Epithelial cell of proximal tubule (primary cell): ENCODE data around the gene CA4. TPM values are rescaled to one million over a fixed set of nuclear protein-coding genes. Genes with fewer than 3 reads are reported as not detected.

Experiments used
- DNase-seq: peaks from one replicate; pipeline ENCODE4 v3.0.0-alpha.2; 2011; ENCODE audit warnings: low read depth
- H3K4me3 ChIP-seq: 2 replicates; pipeline ENCODE4 v1.5.1; 2011; ENCODE audit warnings: low read depth, mild to moderate bottlenecking, low read length
- total RNA-seq: library from RNA; depleted of rRNA; stranded (reverse); fragments of >200 nt; gene quantifications from 2 replicates; pipeline ENCODE4 v1.2.3, GENCODE V29; 2015
- TF ChIP-seq, protein P1 (sequence below): conservative IDR thresholded peaks from 2 replicates; pipeline ENCODE4 v1.5.1; 2012; ENCODE audit warnings: low read depth, mild to moderate bottlenecking, low read length

The CA4 gene
- total RNA-seq, 1 donor from 2014 or later = not detected

DNA sequence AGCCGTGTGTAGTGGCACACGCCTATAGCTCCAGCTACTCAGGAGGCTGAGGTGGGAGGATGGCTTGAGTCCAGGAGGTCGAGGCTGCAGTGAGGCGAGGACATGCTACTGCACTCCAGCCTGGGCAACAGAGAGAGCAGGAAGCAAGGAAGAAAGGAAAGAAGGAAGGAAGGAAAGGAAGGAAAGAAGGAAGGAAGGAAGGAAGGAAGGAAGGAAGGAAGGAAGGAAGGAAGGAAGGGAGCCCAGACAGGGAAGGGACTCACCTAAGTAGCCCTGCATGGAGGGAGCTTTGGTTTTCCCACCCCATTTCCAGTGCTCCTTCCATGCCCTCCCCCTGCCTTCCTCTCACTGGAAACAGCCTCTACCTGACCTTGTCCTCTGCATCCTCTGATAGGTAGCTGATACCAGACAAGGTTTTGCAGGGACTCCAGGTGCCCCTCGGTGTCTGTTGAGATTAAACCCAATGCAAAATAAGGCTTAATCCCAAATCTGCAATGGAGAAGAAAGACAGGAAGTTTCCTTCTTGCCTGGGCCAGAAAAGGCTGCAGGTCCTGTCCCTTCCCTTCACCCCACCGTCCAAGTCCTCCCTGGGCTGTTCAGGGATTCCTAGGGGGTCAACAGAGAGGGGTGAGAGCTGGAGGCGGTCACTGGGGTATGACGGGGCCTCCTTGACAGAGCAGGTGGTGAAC, 21.5 kb upstream of the CA4 start:
- DNase-seq = no peak
- TF ChIP-seq, protein P1, sequence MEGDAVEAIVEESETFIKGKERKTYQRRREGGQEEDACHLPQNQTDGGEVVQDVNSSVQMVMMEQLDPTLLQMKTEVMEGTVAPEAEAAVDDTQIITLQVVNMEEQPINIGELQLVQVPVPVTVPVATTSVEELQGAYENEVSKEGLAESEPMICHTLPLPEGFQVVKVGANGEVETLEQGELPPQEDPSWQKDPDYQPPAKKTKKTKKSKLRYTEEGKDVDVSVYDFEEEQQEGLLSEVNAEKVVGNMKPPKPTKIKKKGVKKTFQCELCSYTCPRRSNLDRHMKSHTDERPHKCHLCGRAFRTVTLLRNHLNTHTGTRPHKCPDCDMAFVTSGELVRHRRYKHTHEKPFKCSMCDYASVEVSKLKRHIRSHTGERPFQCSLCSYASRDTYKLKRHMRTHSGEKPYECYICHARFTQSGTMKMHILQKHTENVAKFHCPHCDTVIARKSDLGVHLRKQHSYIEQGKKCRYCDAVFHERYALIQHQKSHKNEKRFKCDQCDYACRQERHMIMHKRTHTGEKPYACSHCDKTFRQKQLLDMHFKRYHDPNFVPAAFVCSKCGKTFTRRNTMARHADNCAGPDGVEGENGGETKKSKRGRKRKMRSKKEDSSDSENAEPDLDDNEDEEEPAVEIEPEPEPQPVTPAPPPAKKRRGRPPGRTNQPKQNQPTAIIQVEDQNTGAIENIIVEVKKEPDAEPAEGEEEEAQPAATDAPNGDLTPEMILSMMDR = no peak
- H3K4me3 ChIP-seq = no peak overlapping the region

DNA sequence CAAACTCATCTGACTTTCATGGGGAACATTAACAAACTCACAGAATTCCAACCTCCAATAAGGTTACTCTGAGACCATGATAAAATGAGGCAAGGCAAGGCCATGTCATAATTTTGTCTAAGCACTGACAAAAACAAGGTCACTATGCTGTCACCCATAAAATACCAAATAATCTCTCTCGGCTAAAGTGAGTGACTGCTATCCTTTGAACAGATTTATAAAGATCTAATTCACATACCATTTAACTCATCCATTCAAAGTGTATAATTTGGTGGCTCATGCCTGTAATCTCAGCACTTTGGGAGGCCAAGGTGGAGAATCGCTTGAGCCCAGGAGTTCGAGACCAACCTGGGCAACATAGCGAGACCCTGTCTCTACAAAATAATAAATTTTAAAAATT, 20.6 kb upstream of the CA4 start:
- DNase-seq = no peak
- TF ChIP-seq, protein P1 = no peak
- H3K4me3 ChIP-seq = no peak overlapping the region

DNA sequence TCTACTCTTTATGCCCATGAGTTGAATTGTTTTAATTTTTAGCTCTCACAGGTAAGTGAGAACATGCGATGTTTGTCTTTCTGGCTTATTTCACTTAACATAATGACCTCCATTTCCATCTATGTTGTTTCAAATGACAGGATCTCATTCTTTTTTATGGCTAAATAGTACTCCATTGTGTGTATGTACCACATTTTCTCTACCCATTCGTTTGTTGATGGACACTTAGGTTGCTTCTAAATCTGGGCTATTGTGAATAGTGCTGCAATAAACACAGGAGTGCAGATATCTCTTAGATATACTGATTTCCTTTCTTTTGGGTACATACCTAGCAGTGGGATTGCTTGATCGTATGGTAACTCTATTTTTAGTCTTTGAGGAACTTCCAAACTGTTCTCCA, 19.3 kb upstream of the CA4 start:
- no peak for DNase-seq
- TF ChIP-seq, protein P1 = no peak
- no peak overlapping the region for H3K4me3 ChIP-seq

DNA sequence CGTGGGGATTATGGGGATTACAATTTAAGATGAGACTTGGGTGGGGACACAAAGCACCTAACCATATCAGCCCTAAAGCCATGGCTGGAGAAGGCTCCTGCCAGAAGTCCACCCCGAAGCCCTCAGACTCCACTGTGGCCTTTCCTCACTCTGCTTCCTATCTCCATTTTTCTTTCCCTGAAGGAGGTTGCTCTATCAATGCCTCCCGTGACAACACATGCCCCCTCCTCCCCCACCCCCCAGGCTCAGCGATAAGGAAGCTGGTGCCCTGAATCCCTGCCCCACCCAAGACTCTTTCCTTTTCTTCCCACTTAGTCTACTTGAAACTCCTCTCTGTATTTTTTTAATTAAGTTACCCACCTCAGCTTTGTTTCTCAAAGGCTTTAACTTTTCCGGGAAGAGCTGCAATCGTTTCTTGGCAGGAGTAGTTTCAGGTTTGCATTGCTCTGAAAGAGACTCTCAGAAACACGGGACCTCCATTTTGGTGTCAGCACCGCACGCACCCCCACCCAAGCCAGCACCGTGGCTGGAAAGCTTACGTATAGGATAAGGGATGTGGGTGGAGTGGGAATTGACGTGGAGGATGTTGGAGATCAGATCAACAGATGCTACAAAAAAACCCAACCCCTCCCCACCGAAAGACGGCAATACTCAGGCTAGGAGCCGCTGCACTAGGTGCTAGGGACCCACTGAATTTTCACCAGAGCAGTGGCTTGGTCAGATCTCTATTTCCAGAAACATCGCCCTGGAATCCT, 15.2 kb upstream of the CA4 start:
- peak overlapping the region; percentile 77 for H3K4me3 ChIP-seq
- no peak for DNase-seq
- TF ChIP-seq, protein P1 = no peak

DNA sequence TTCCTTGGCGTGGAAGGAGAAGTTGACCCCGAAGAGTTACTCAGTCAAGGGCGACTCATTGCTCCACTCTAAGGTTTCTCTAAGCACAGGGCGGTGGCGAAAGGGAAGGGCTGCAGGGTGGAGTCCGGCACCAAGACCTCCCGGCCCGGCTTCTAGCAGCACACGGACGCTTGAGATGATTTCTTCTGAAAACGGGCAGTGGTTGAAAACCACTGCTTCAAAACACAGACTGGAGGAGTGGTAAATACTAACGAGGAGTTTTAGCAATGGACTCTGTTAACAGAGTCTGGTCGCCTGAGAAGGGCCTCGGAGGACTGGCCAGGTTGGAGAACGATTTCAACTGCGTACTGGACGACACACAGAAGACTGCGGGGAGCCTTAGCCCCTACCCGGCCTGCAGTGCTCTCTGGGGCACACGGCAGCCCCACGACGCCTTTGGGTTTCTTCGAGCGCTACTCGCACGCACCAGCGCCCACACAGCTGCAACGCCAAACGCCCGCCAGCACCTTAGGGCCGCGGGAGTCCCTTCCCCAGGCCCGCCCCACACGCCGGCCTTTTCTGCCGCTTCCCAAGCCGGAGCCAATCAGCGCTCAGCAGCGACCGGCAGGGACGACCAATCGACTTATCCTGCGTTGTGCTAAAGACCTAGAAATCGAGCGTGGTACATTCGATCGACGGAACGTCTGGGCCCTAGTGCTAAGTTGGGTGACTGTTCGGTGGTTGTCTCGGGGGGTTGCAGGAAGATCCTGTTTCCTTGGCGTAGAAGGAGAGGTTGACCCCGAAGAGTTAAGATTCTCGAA, 14.4 kb upstream of the CA4 start:
- peak overlapping the region; percentile 77 for H3K4me3 ChIP-seq
- DNase-seq = no peak
- TF ChIP-seq, protein P1 = no peak

DNA sequence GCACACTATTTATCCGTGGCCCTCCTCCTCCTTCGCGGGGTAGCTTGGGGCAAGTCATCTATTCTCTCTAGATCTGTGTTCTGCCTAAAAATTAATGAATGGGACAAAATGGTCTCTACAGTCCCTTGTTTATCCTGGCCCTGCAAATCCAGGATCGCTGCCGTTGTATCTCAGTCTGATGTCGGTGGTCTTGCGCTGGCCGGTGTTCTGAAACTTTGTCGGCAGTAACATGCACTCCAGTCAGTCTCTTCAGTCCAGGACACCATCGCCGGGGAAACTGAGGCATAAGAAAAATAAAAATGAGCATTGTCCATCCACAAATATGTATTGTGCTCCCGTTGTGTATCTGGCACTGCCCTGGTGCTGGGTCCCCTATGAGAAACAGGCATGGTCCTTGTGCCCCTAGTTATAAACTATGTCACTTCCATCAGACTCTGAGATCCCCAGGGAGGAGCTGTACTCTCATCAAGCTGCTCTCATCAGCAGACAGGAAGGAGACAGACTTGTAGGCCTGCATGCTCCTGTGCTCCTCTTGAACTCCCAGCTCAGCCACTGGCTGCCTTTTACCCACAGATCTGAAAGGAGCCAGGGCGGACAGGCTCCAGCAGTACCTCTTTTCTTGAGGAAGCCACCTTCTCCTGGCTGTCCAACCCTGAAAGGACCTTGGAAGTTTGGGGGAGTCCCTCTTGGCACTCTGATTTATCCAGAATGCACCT, 13.7 kb upstream of the CA4 start:
- peak overlapping the region; percentile 77 for H3K4me3 ChIP-seq
- no peak for DNase-seq
- TF ChIP-seq, protein P1 = no peak
